GM19463 (cell line): ENCODE results near the gene DST.
"Not testable (repeated sequence)": the region's sequence is repeated elsewhere in the genome, so short reads cannot be mapped to it uniquely, and the experiment has no call there.

Experiments
- ATAC-seq: cut with Tn5 transposase; IDR thresholded peaks from one replicate; pipeline ENCODE4 v1.9.1; 2021; ENCODE audit warnings: mild to moderate bottlenecking, moderate library complexity; ENCODE audit not compliant: unreplicated experiment

Gene DST

DNA sequence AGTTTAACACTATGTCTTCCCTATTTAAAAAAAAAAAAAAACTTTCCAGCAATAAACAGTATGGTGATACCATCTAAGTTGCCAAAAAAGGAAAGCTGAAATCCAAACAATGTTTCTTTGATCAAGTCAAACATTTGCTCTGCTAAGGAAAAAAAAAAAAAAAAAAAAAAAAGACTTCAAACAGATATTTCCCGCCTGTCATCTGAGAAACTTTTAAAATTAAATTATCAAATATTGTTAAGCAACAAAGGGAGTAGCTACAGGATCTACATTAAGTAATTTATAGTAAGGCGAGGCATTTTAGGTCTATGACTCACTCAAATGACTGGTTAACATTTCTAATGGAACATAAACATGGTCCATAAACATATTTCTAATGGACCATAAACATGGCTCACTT, 121.2 kb downstream of the DST start:
- ATAC-seq: no peak

- ATAC-seq: no peak
Observed at GRCh38 chr6:56520218-56520617, 122.5 kb downstream of the DST start.

DNA sequence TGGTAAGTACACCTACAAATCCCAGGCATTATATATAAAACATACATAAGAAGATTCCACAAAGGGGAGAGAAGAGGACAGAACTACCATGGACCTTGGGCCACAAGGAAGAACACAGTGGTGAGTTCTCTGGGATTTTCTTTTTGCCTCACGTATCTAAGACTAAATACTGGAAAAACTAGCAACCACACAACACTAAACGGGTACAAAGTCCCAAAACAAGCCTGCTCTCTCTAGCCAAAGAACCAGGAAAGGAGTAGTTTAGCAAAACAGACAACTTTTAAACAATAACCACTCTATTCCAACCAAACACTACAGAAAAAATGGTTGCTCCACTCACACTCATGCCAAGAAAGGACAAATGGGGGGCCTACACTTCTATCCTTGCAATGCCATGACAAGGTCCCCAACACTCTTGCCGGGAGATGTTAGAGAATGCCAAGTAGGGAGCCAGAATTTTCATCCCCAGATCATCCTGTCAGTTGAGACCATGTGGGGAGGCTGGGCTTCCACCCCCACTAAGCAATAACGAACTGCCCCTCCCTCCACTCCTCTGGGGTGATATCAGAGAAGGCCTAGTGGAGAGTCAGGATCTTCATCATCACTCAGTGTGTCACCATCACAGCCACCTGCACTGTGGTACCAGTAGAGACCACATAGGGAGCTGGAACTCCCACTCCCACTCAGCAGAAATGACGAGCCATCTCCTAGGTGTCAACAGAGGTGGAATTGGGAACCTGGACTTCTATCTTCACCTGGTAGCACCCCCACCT, 123.5 kb downstream of the DST start:
- ATAC-seq: no peak

DNA sequence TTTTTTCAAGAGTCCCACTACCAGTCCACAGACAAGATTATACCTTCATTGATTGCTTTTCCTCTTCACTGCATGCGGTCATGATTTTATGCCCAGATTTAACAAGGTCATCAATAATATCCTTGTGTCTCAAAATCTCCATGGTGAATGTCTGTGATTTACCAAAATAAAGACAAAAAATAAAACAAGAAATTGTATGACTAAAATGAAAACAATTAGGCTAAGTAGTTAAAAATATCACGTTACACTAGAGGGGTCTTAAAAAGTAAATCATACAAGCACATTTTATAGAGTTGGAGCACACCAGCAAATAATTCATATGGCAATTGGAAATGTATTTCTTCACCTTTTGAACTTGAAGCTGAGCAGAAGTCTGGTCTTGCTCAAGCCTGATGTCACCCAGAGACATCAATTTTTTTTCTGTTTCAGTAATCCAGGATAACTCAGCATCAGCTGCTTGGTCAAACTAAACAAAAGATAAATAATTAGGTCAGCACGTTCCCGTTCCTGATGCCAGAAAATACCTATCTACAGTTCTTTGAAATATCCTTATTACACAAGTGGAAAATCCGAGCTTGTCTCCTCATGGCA, 125.4 kb downstream of the DST start:
- ATAC-seq: no peak

GRCh38 chr6:56516003-56516402, 126.7 kb downstream of the DST start:
- no peak for ATAC-seq

DNA sequence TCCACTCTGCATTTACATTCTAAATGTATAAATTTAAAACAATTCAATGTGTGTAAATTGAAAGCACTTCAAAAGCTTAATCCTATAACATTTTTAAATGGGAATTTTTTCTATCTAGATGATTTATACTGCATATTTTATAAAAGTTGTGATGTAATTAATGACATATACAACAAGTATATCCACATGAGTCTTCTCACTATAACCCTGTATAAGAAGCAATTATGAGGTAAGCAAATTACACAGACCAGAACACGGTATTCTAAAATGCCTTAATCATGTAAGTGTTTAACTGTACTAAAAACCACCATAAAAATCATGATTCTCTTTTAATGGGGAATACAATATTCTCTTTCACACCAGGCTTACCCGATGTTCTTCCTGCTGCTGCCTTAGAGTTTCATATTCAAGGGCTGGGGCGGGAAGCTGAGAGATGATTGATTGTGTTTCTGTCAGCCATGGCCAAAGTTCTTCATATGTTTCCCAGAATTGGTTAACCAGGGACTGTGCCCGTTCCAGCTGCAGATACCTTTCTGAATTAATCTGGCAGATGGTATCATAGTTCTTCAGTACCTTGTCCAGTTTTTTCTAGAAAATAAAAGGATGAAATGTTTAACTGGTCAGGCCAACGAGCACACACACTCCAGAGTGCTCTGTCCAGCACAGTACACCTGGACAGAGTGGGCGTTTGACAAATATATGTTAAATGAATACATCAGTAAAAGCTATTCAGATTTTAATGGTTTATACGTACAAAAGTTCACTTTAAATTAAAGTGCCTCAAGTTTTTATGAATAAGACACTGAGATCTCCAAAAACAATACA, 127.4 kb downstream of the DST start:
- ATAC-seq: no peak

DNA sequence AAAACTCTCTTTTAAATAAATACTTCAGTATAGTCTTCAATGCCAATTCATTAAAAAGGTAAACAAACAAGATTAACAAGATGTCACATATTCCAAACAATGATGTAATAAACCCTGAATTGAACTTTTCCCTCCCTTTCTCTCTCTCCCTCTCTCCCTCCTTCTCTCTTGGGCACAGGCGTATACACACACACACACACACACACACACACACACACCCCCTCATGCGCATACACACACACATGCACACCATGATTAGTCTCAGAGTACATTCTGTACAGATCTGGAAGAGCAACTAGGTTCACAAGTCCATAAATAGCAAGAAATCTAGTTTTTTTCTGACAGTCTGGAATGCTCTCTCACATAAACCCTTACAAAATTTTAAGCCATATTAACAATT, 128.3 kb downstream of the DST start:
- no peak for ATAC-seq

- no peak for ATAC-seq
Observed at GRCh38 chr6:56513631-56514030, 129.1 kb downstream of the DST start.

DNA sequence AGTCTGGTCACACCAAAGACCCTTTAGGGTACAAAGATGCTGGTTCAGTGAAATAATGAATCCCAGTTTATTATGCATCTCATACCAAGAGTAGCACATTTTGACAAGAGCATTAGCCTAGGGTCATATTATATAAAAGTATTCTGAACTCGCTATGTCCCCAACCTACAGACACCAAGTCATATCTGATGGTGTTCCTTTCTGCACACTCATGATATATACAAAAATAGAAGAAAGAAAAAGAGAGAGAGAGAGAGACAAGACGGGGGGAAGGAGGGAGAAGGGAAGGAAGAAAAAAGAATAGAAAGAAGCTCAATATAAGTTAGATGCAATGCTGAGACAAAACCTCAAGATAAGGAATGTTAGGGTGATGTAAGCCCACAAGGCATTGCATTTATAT, 131.1 kb downstream of the DST start:
- ATAC-seq: no peak

DNA sequence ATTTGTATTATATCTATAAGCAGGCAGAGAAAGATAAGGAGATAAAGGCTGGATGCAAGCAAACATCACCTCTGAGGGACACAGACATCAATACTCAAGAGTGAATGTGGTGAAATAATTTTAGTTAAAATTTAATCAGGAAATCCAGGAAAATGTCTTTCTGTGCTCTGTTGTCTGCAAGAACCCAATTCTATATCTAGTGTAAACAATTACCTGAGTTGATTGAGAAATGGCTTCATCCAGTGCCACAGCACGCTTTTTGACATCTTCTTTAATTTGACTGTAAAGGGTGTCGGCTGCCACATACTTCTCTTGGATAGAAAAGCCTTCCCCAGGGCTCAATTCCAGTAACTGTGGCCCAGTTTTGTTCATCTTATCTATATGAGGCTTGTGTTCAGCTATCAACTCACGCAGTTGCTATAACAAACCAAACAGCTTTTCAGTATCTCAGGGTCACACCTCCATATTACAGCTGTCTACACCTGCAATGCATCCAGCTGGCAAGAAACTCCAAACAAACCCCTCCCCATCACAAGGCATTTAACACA, 131.6 kb downstream of the DST start:
- ATAC-seq: no peak

- no peak for ATAC-seq
Observed at GRCh38 chr6:56509031-56509430, 133.7 kb downstream of the DST start.

DNA sequence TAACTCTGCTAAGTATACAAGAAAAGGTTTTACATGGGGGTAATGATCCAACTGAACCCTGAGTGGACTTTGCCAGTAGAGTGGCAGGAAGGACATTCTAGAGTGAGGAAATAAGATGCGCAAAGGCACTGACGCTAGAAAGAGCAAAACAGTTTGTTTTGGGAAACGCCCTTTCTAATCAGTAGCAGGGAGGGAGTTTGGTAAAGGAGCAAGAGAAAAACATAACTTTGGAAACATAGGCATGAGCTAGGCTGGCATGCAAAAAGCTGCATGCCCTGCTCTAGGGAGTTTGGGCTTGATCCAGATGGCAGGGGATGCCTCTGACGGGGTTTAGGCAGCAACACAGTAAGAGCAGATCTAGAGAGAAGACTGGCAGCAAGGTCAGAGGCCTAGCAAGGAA, 135.2 kb downstream of the DST start:
- ATAC-seq: no peak

DNA sequence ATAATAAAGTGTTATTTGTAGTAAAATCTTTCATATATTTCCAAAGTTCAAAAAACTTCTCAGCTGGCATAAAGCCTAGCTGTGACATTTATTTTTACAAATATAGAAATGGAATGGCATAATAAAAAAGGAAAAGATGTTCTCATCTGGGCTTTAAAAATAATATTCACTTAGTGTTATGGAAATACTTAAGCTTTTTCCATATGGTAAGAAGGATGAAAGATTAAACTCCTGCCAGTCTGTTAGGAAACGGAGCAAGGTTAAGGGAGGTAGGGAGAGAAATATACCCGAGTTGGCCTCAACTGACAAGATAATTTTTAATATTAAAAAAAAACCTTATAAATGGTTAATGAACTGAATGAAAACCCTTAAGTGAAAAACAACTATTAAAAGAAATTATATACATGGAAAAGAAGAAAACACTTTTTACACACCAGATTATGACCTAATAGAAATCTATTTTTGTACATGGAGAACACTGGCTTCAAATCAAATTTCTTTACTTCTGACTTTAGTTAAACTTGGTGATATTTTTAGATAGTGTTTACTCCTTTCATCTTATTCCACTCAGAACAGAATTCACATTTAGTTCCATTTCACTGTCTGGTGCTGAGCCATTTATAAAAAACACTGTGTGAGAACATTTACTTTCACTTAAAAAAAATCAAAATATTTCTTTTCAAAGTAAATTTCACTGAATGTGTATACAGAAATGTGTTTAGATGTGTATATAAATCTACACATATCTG, 137.0 kb downstream of the DST start:
- no peak for ATAC-seq

DNA sequence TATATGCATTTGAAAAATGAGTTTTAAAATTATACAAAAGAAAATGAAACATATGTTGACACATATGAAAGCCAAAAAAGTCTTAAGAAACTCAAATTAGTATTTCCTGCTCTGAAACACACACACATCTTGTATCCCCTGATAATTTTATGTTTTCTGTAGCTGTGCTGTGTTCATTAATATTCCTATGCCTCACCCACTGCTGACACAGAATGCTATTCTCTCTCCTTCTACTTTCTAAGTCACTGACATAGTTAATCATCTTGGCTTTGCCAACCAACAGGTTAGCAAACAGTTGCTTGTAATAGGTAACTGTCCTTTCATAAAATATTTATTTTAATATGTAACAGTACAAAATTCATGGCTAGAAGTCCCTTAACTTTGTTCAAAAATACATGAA, 140.7 kb downstream of the DST start:
- ATAC-seq: no peak

DNA sequence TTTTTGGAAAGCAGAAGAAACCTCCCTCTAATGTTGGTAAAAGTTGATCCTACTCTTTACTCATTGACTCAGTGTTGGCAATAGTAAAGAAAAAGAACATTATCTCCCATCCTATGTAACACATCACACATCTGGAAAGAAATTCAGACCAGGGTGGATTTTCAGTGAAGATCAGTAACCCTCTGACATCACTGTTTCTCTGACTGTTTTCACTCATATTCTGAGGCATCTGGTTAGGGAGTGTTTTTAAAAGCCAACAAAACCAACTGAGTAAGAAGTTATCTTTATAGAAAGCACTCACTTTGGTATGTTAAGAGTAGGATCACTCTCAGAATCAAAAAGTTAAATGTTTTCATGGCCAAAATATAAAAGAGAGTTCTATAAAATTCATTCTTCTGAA, 143.6 kb downstream of the DST start:
- ATAC-seq: no peak

GRCh38 chr6:56497691-56498090, 145.0 kb downstream of the DST start:
- no peak for ATAC-seq

- no peak for ATAC-seq
Observed at GRCh38 chr6:56497240-56497639, 145.4 kb downstream of the DST start.

GRCh38 chr6:56496650-56497049, 146.0 kb downstream of the DST start:
- not testable (repeated sequence) for ATAC-seq

DNA sequence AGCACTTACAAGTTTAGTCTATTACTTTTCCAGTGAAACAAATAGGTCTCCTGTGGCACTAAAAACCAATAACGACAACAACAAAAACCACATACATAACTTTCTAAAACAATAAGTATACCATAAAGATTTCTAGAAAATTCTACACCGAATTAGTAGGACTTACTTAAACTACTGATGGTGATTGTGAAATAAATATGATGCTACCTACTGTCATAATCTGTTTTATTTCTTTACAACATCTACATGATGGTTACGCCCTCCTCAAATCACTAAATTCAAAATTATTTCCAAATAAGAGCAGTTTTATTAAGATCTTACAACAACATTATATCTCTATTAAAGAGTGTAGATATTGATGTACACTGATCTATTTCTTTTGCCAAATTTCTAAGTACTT, 147.0 kb downstream of the DST start:
- ATAC-seq: no peak

GRCh38 chr6:56491606-56492328, 150.9 kb downstream of the DST start:
- ATAC-seq: no peak
